OCI-LY7 (cell line): ENCODE data around the gene GRP.
A peak's percentile ranks its signal among the peaks of the same experiment; 100 is the strongest.

Experiments used
- CTCF ChIP-seq: fragments of 200-600 bp; sonication (generic); conservative IDR thresholded peaks from 2 replicates; pipeline ENCODE4 v1.5.1; 2014; ENCODE audit warnings: mild to moderate bottlenecking, antibody characterized with exemption, low read length, moderate library complexity, mixed read lengths
- EZH2phosphoT487 ChIP-seq: fragments of 200-600 bp; sonication (generic); IDR thresholded peaks from 2 replicates; pipeline ENCODE4 v1.6.1; 2018; ENCODE audit warnings: low read depth, borderline replicate concordance, mild to moderate bottlenecking, mixed run types, antibody characterized with exemption, low read length, moderate library complexity, mixed read lengths

GRCh38 chr18:59249199-59249774, 29.3 kb downstream of the GRP start:
- peak; percentile 71 for TF ChIP-seq CTCF
- no peak for TF ChIP-seq EZH2phosphoT487
